Gastrocnemius medialis (tissue), 4 donors: ENCODE measurements around the gene C1orf116. TPM values are rescaled to one million over a fixed set of nuclear protein-coding genes. Genes with fewer than 3 reads are reported as not detected.

Experiments
- ATAC-seq, 2 donors: fragments of 150-250 bp; one replicate each; pipeline ENCODE4 v1.9.1; 2016
- DNase-seq, 2 donors: peaks; one replicate each; pipeline ENCODE4 v3.0.0-alpha.2; 2019
- H3K27ac ChIP-seq, 4 donors: fragments of 200-600 bp; sonication (generic); 1 replicate in 1 of 4; 2 replicates in 3 of 4; pipeline ENCODE4 v1.5.1; 2016 to 2018; ENCODE audit warnings: mild to moderate bottlenecking in 2 of 4, moderate library complexity in 1 of 4
- H3K27me3 ChIP-seq, 3 donors: fragments of 200-600 bp; sonication (generic) in 2 of 3; 1 replicate in 1 of 3; 2 replicates in 2 of 3; pipeline versions ENCODE4 v1.5.1 to v1.6.0; 2016 to 2019; ENCODE audit warnings: mild to moderate bottlenecking in 1 of 3, moderate library complexity in 1 of 3
- H3K36me3 ChIP-seq, 2 donors: fragments of 200-600 bp; sonication (generic) in 1 of 2; one replicate each; pipeline ENCODE4 v1.5.1; 2017 to 2018
- H3K4me1 ChIP-seq, 2 donors: fragments of 200-600 bp; sonication (generic) in 1 of 2; one replicate each; pipeline ENCODE4 v1.5.1; 2016 to 2017; ENCODE audit warnings: mild to moderate bottlenecking in 2 of 2
- H3K4me3 ChIP-seq, 4 donors: fragments of 200-600 bp; sonication (generic) in 3 of 4; 1 replicate in 1 of 4; 2 replicates in 3 of 4; pipeline ENCODE4 v1.5.1; 2016 to 2019; ENCODE audit warnings: mild to moderate bottlenecking in 2 of 4
- H3K9me3 ChIP-seq, 3 donors: fragments of 200-600 bp; sonication (generic) in 2 of 3; 1 replicate in 1 of 3; 2 replicates in 2 of 3; pipeline ENCODE4 v1.5.1; 2016 to 2019
- CTCF ChIP-seq, 5 experiments: fragments of 450-650 bp in 3 of 5; fragments of 200-600 bp in 2 of 5; sonication (generic) in 2 of 5; IDR thresholded peaks in 4 of 5; conservative IDR thresholded peaks in 1 of 5; 1 replicate in 4 of 5; 2 replicates in 1 of 5; pipeline ENCODE4 v1.5.1; 2016 to 2019; ENCODE audit warnings: antibody characterized with exemption in 5 of 5, mild to moderate bottlenecking in 3 of 5, moderate library complexity in 3 of 5
- POLR2A ChIP-seq, 2 donors: fragments of 450-650 bp; IDR thresholded peaks; one replicate each; pipeline ENCODE4 v1.6.1; 2017; ENCODE audit warnings: antibody characterized with exemption in 2 of 2, mild to moderate bottlenecking in 2 of 2, moderate library complexity in 2 of 2
- in situ Hi-C, 4 donors: fragments of 200-750 bp; cut with MboI; loops; one replicate each; pipeline versions ENCODE4 v1.15.0 to v1.8.0; 2017; ENCODE audit warnings: low sequenced_read_pairs in 4 of 4
- intact Hi-C: fragments of 100-400 bp; cut with DNase I; formaldehyde crosslinking; loops from one replicate; pipeline ENCODE4 v1.15.1; 2023; ENCODE audit warnings: low total_unique reads
- total RNA-seq, 4 donors: library from RNA; depleted of rRNA; stranded (reverse); fragments of >200 nt; gene quantifications; one replicate each; pipeline versions ENCODE4 v1.1.0 to v1.2.3, GENCODE V29; 2016

Gene C1orf116
- total RNA-seq, 4 donors from 2014 or later: 0.46 to 1.1 (median 0.65) TPM

DNA sequence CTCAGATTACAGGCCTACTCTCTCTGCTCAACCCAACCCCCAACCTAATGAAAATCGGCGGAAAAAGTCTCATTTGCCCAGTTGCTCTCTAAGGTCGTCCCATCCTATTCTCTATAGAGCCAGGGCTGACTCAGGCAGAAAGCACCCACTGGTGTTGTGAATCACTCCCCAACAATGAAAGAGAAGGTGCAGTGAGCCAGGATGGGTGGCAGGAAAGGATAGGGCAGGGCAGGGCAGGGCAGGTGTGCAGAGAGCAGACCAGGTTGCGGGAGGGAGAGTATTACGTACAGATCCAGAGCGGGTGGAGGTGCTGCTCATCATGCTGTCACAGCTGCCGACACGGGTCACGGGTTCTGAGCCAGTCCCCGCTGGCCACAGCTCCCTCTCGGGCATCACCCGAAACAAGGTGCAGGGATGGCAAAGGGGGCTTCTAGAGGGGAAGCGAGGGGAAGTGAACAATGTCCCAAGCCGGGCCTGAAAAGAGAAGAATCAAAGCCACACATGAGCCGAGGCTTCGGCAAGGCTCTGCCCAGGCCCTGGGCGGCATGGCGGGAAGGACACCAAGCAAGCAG, 5.3 kb downstream of the C1orf116 start:
- ATAC-seq (no peak), DNase-seq (no peak)
- in situ Hi-C loops (no loop called here), intact Hi-C loops (no loop called here)
- no peak overlapping the region for H3K4me3 ChIP-seq
- no peaks in the 10 kb centered on the region for H3K36me3 ChIP-seq
- no peaks in the 10 kb centered on the region for H3K27me3 ChIP-seq
- TF ChIP-seq POLR2A (IDR thresholded peaks at IDR 0.05) (no peak), CTCF (IDR thresholded peaks at IDR 0.05 in 4 of 5, conservative IDR thresholded peaks at IDR 0.05 in 1 of 5) (no peak)
- no peak overlapping the region for H3K27ac ChIP-seq
- H3K9me3 ChIP-seq: no peaks in the 10 kb centered on the region
- peaks cover 22 to 34% of the 10 kb centered on the region in 2 donors for H3K4me1 ChIP-seq

GRCh38 chr1:207026104-207026534, 6.4 kb downstream of the C1orf116 start:
- intact Hi-C loops: no loop called here

GRCh38 chr1:207025146-207025880, 7.2 kb downstream of the C1orf116 start:
- ATAC-seq: peak in 1 of 2 donors; percentile 65
- Histone ChIP-seq H3K36me3 (no peaks in the 10 kb centered on the region), H3K27me3 (no peaks in the 10 kb centered on the region), H3K4me3 (no peak overlapping the region), H3K27ac (peak overlapping the region in 2 of 4 donors; percentile 13 to 23), H3K4me1 (peaks cover 15 to 22% of the 10 kb centered on the region in 2 donors), H3K9me3 (no peaks in the 10 kb centered on the region)
- no peak for DNase-seq
- no peak for TF ChIP-seq POLR2A (IDR thresholded peaks at IDR 0.05)
- no peak for TF ChIP-seq CTCF (IDR thresholded peaks at IDR 0.05 in 4 of 5, conservative IDR thresholded peaks at IDR 0.05 in 1 of 5)
- intact Hi-C loops (no loop called here), in situ Hi-C loops (no loop called here)

More at GRCh38 chr1:207026104-207026534, 6.4 kb downstream of the C1orf116 start:
- H3K4me3 ChIP-seq: no peak overlapping the region
- no peaks in the 10 kb centered on the region for H3K36me3 ChIP-seq
- H3K4me1 ChIP-seq: peaks cover 17 to 25% of the 10 kb centered on the region in 2 donors
- DNase-seq (no peak), ATAC-seq (no peak)
- H3K9me3 ChIP-seq: no peaks in the 10 kb centered on the region
- peak overlapping the region in 1 of 4 donors; percentile 23 for H3K27ac ChIP-seq
- TF ChIP-seq POLR2A (IDR thresholded peaks at IDR 0.05) (no peak), CTCF (IDR thresholded peaks at IDR 0.05 in 4 of 5, conservative IDR thresholded peaks at IDR 0.05 in 1 of 5) (no peak)
- no peaks in the 10 kb centered on the region for H3K27me3 ChIP-seq
- in situ Hi-C loops: no loop called here

GRCh38 chr1:207024202-207025145, 8.1 kb downstream of the C1orf116 start:
- Histone ChIP-seq H3K27me3 (no peaks in the 10 kb centered on the region), H3K27ac (no peak overlapping the region), H3K4me1 (peaks cover 15 to 19% of the 10 kb centered on the region in 2 donors), H3K36me3 (no peaks in the 10 kb centered on the region), H3K4me3 (no peak overlapping the region), H3K9me3 (no peaks in the 10 kb centered on the region)
- no peak for ATAC-seq
- no peak for DNase-seq
- TF ChIP-seq CTCF (IDR thresholded peaks at IDR 0.05 in 4 of 5, conservative IDR thresholded peaks at IDR 0.05 in 1 of 5) (no peak), POLR2A (IDR thresholded peaks at IDR 0.05) (no peak)
- in situ Hi-C loops (no loop called here), intact Hi-C loops (no loop called here)
